ENCODE measurements around the gene CERS6.

Gene CERS6

DNA sequence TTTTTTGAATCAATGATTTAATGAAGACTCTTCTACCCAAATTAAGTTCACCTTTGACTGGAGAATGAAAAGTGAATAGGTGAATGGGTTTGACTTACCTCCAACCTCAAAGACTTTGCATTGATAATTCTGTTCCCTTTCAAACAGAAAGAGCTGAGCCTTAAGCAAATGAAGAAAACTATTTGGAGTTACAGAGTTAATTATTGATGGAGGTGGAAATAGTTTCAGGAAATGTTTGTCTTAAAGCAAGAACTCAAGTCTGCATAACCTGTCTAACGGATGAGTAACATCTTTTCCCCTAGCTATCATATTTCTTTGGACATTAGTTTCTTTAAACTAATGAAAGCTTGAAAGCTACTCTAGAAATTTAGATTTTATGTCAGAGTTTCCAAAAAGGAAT, 166.5 kb downstream of the CERS6 start:
- TF ChIP-seq CTCF (IDR thresholded peaks at IDR 0.05): no peak

GRCh38 chr2:168624028-168624427, 168.0 kb downstream of the CERS6 start:
- no peak for TF ChIP-seq CTCF (IDR thresholded peaks at IDR 0.05)

- no peak for TF ChIP-seq CTCF (IDR thresholded peaks at IDR 0.05)
These were observed 170.0 kb downstream of the CERS6 start for GRCh38 chr2:168626096-168626495.

DNA sequence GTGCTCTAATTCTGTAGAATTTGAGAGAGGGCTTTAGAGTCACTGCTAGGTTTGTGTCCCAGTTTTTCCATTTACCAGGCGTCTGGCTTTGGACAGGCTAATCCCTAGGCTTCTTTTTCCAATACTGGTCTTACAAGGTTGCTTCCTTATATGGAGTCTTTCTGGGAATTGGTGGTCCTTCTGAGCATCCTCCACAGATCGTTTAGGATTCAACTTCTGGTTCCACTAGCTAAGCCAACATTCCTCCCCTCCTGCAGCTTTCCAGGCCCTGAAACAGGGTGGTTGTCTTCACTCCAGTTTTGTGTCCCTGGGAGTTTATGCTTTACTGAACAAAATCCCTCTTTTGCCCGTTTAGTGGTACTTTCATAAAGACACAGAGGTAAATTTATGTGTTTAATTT, 170.6 kb downstream of the CERS6 start:
- no peak for TF ChIP-seq CTCF (IDR thresholded peaks at IDR 0.05)

- no peak for TF ChIP-seq CTCF (IDR thresholded peaks at IDR 0.05)
These were observed 176.6 kb downstream of the CERS6 start for GRCh38 chr2:168632709-168633121.

DNA sequence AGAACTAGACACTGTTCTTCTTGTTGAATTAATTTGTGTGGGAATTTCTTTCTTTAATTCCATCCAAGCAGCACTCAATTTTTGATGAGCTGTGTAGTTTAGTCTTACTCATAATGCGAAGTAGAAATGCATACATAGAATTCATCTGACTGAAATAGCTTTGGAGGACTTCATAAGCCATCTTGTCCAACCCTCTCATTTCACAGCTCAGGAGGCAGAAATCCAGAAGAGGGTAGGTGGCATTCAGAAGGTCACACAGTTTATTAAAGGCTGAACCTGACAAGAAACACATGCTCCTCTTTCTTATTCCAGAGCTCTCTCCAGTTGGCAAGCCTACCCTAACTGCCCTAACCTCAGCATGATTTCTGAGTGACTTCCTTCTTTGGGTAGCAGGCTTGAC, 177.1 kb downstream of the CERS6 start:
- no peak for TF ChIP-seq CTCF (IDR thresholded peaks at IDR 0.05)

DNA sequence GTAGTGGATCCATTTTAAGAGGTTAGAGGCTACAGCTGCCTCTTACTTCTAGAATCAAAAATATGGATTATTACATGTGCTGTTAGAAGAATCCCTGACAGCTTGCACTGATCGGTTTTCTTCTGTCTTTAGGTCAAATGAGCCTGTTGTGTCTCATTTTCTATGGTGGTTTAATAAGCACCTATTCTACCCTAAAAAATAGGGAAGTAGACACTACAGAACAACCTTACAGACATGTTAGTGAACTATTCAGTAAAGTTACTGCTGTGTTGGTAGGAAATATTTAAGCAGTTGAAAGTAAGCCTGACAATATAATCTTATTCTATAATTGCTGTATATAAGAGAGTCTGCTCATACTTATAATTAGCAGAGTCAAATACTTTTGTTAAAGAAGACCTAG, 177.8 kb downstream of the CERS6 start:
- TF ChIP-seq CTCF (IDR thresholded peaks at IDR 0.05): no peak

DNA sequence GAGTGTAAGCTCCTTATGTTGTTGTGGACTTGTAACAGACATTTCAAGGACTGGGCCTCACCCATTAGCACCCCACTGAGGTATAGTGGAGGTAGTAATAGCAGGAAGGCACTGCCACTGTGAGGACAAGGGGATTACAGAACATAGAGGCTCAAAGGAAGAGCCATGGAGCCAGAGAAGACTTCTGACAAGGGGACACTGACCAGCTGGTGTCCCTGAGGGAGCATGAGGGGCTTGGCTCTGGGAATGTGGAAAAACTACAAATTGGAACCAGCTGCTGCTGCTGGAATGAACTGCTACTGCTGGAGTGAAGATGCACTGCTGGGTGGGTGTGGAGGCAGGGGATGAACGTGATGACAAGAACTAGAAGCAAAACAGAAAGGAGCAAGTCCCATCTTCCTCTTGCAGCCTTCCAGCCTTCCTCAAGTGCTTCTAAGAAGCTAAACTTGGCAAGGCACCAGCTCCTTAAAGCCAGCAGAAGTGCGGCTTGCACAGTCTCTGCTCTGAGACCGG, 179.0 kb downstream of the CERS6 start:
- TF ChIP-seq CTCF (IDR thresholded peaks at IDR 0.05): no peak

All from LNCAP (cell line).